Fibroblast of skin of right quadriceps (primary cell): Measurements from ENCODE around the gene LRRC72.
A peak's percentile ranks its signal among the peaks of the same experiment; 100 is the strongest.
"Not testable (repeated sequence)": the region's sequence is repeated elsewhere in the genome, so short reads cannot be mapped to it uniquely, and the experiment has no call there.

Experiments used
- DNase-seq: peaks from one replicate; pipeline ENCODE4 v3.0.0-alpha.2; 2013

The LRRC72 gene

GRCh38 chr7:16529697-16530096, 3.1 kb downstream of the LRRC72 start:
- DNase-seq: no peak

- DNase-seq: no peak
Measured at GRCh38 chr7:16531707-16532106, 5.1 kb downstream of the LRRC72 start.

GRCh38 chr7:16532272-16532671, 5.6 kb downstream of the LRRC72 start:
- DNase-seq: no peak

GRCh38 chr7:16535500-16535899, 8.9 kb downstream of the LRRC72 start:
- no peak for DNase-seq

GRCh38 chr7:16540559-16540958, 13.9 kb downstream of the LRRC72 start:
- DNase-seq: not testable (repeated sequence)

- no peak for DNase-seq
Measured at GRCh38 chr7:16542401-16542800, 15.8 kb downstream of the LRRC72 start.

- DNase-seq: no peak
Measured at GRCh38 chr7:16543456-16543855, 16.8 kb downstream of the LRRC72 start.

- DNase-seq: no peak
Measured at GRCh38 chr7:16546921-16547505, 20.4 kb downstream of the LRRC72 start.

GRCh38 chr7:16548428-16548827, 21.8 kb downstream of the LRRC72 start:
- no peak for DNase-seq

- DNase-seq: no peak
Measured at GRCh38 chr7:16550671-16551070, 24.0 kb downstream of the LRRC72 start.

- no peak for DNase-seq
Measured at GRCh38 chr7:16554518-16555236, 28.1 kb downstream of the LRRC72 start.

- no peak for DNase-seq
Measured at GRCh38 chr7:16556359-16556758, 29.7 kb downstream of the LRRC72 start.

- DNase-seq: no peak
Measured at GRCh38 chr7:16558761-16559302, 32.2 kb downstream of the LRRC72 start.

- DNase-seq: no peak
Measured at GRCh38 chr7:16559497-16560179, 33.0 kb downstream of the LRRC72 start.

- DNase-seq: no peak
Measured at GRCh38 chr7:16561943-16562342, 35.3 kb downstream of the LRRC72 start.

- DNase-seq: no peak
Measured at GRCh38 chr7:16562456-16563220, 36.0 kb downstream of the LRRC72 start.

- DNase-seq: no peak
Measured at GRCh38 chr7:16563281-16564022, 36.8 kb downstream of the LRRC72 start.

GRCh38 chr7:16564023-16564380, 37.4 kb downstream of the LRRC72 start:
- DNase-seq: no peak

GRCh38 chr7:16564909-16565426, 38.3 kb downstream of the LRRC72 start:
- peak; percentile 50 for DNase-seq

GRCh38 chr7:16571941-16572340, 45.3 kb downstream of the LRRC72 start:
- no peak for DNase-seq

GRCh38 chr7:16579216-16579615, 52.6 kb downstream of the LRRC72 start:
- DNase-seq: no peak

- DNase-seq: no peak
Measured at GRCh38 chr7:16581286-16581685, 54.7 kb downstream of the LRRC72 start.
